Ovary (tissue), 9 donors: Measurements from ENCODE around the gene BMPR2. TPM values are rescaled to one million over a fixed set of nuclear protein-coding genes. Genes with fewer than 3 reads are reported as not detected.

Source experiments
- DNase-seq, 5 donors: peaks; one replicate each; pipeline ENCODE4 v3.0.0-alpha.2; 2019 to 2020
- H3K27ac ChIP-seq, 2 donors: fragments of 200-600 bp; one replicate each; pipeline versions ENCODE4 v1.5.1 to v1.8.0; 2019 to 2022
- H3K27me3 ChIP-seq: fragments of 200-600 bp; one replicate; pipeline ENCODE4 v1.8.0; 2022
- H3K36me3 ChIP-seq: fragments of 200-600 bp; sonication (generic); one replicate; pipeline ENCODE4 v1.5.1; 2019
- H3K4me1 ChIP-seq: one replicate; pipeline ENCODE4 v1.8.1; 2013; ENCODE audit warnings: mild to moderate bottlenecking, moderate library complexity; ENCODE audit not compliant: insufficient read depth
- H3K4me3 ChIP-seq: fragments of 200-600 bp; sonication (generic); one replicate; pipeline ENCODE4 v1.5.1; 2017
- H3K9me3 ChIP-seq, 2 donors: fragments of 200-600 bp in 1 of 2; sonication (generic) in 1 of 2; one replicate each; pipeline versions ENCODE4 v1.5.1 to v1.8.1; 2013 to 2019; ENCODE audit warnings: mild to moderate bottlenecking in 1 of 2, moderate library complexity in 1 of 2
- CTCF ChIP-seq, 3 donors: fragments of 450-650 bp in 2 of 3; fragments of 200-600 bp in 1 of 3; IDR thresholded peaks; one replicate each; pipeline versions ENCODE4 v1.5.1 to v1.8.0; 2016 to 2022; ENCODE audit warnings: antibody characterized with exemption in 3 of 3, mild to moderate bottlenecking in 1 of 3
- EP300 ChIP-seq: sonication (generic); formaldehyde crosslinking; IDR thresholded peaks from one replicate; pipeline ENCODE4 v1.6.1; 2017; ENCODE audit warnings: antibody characterized with exemption
- POLR2A ChIP-seq: fragments of 450-650 bp; IDR thresholded peaks from one replicate; pipeline ENCODE4 v1.6.1; 2017; ENCODE audit warnings: antibody characterized with exemption, mild to moderate bottlenecking, moderate library complexity
- WGBS, 3 donors: extraction: QIAGEN DNeasy Blood & Tissue Kit in 1 of 3; methylation state at CpG; one replicate each; pipeline versions ENCODE4 v1.1.5 to v1.1.7; 2013 to 2017; 5-methylcytosine and 5-hydroxymethylcytosine counted together
- intact Hi-C, 4 donors: fragments of 100-400 bp; cut with DNase I; formaldehyde crosslinking; loops; one replicate each; pipeline versions ENCODE4 v1.11.0 to v1.15.1; 2022 to 2023
- polyA plus RNA-seq, 2 donors: library from polyadenylated mRNA; stranded (reverse); fragments of 200-250 nt in 1 of 2; fragments of 350-450 nt in 1 of 2; fragmentation: Illumina TruSeq in 1 of 2; extraction: RNeasy Lipid Tissue Mini Kit (QIAGEN cat#74804) in 1 of 2; gene quantifications; one replicate each; pipeline ENCODE4 v1.2.3, GENCODE V29; 2013 to 2014
- total RNA-seq, 7 donors: library from RNA; depleted of rRNA in 2 of 7; stranded (reverse); fragments of >200 nt in 2 of 7; fragmentation: NEBNext Ultra II Directional in 3 of 7; extraction: Animal tissue kit (Norgen Biotek cat#: 25700) in 3 of 7; gene quantifications; one replicate each; pipeline versions ENCODE4 v1.1.0 to v1.2.4, GENCODE V29; 2016 to 2023
- donor health status: DM: no; HTN: no; CAD: no; lungs with moderate emphysema.
- donor health status: DM: no; HTN: no; CAD: no.
- donor health status: Bipolar disorder and iron deficiency.
- donor health status: DM: yes; HTN: yes; CAD: no.
- donor health status: DM: no; HTN: no; CAD: no.
- donor health status: DM: yes; HTN: yes; CAD: no.

The BMPR2 gene
- total and polyA plus RNA-seq, 9 donors = 14.5 to 55.5 (median 45.1) TPM

GRCh38 chr2:202589582-202589949, 213.4 kb downstream of the BMPR2 start:
- intact Hi-C loops = loop anchor here in 3 of 4 donors (10.0 kb wide), 2 partner anchors 275 to 285 kb away; partner anchors contain the start of gene ICA1L (in 2 of the 3)
- H3K36me3 ChIP-seq = no peaks in the 10 kb centered on the region
- no peak for TF ChIP-seq CTCF (IDR thresholded peaks at IDR 0.05)
- no peak for TF ChIP-seq EP300
- no peak for TF ChIP-seq POLR2A
- H3K27me3 ChIP-seq = no peaks in the 10 kb centered on the region
- no peak for DNase-seq
- H3K9me3 ChIP-seq = no peaks in the 10 kb centered on the region
- peaks cover 2% of the 10 kb centered on the region for H3K4me1 ChIP-seq
- H3K4me3 ChIP-seq = no peak overlapping the region
- no peak overlapping the region for H3K27ac ChIP-seq
- WGBS, 3 donors = 97 to 100% (median 97%) methylated on average over 4 of the region's 4 CpGs

- 76 to 91% (median 82%) methylated on average over 2 of the region's 2 CpGs for WGBS, 3 donors
Measured at GRCh38 chr2:202592566-202592965, 216.4 kb downstream of the BMPR2 start.

GRCh38 chr2:202599105-202599504, 223.0 kb downstream of the BMPR2 start:
- Histone ChIP-seq H3K27ac (no peak overlapping the region), H3K4me1 (peaks cover 4% of the 10 kb centered on the region), H3K4me3 (no peak overlapping the region), H3K36me3 (no peaks in the 10 kb centered on the region), H3K27me3 (no peaks in the 10 kb centered on the region), H3K9me3 (no peaks in the 10 kb centered on the region)
- WGBS, 3 donors = 95 to 98% (median 97%) methylated on average over 2 of the region's 2 CpGs
- intact Hi-C loops = no loop called here
- TF ChIP-seq EP300 = no peak
- no peak for TF ChIP-seq POLR2A
- TF ChIP-seq CTCF (IDR thresholded peaks at IDR 0.05) = no peak
- DNase-seq = no peak

More at GRCh38 chr2:202592566-202592965, 216.4 kb downstream of the BMPR2 start:
- H3K27ac ChIP-seq = no peak overlapping the region
- H3K36me3 ChIP-seq = no peaks in the 10 kb centered on the region
- no peak overlapping the region for H3K4me3 ChIP-seq
- H3K27me3 ChIP-seq = no peaks in the 10 kb centered on the region
- no peak for DNase-seq
- peaks cover 2% of the 10 kb centered on the region for H3K4me1 ChIP-seq
- no peak for TF ChIP-seq EP300
- no peak for TF ChIP-seq CTCF (IDR thresholded peaks at IDR 0.05)
- no peak for TF ChIP-seq POLR2A
- intact Hi-C loops = no loop called here
- no peaks in the 10 kb centered on the region for H3K9me3 ChIP-seq

- Histone ChIP-seq H3K4me3 (no peak overlapping the region), H3K9me3 (no peaks in the 10 kb centered on the region), H3K27ac (no peak overlapping the region), H3K4me1 (peaks cover 4% of the 10 kb centered on the region), H3K36me3 (no peaks in the 10 kb centered on the region), H3K27me3 (no peaks in the 10 kb centered on the region)
- TF ChIP-seq POLR2A (no peak), EP300 (no peak), CTCF (IDR thresholded peaks at IDR 0.05) (no peak)
- intact Hi-C loops = no loop called here
- WGBS, 3 donors = 11 to 30% (median 21%) methylated on average over 4 of the region's 4 CpGs
- DNase-seq = no peak
Measured at GRCh38 chr2:202599911-202600310, 223.8 kb downstream of the BMPR2 start.
